ENCODE data around the gene FAM117B. TPM values are rescaled to one million over a fixed set of nuclear protein-coding genes. Genes with fewer than 3 reads are reported as not detected.

Gene FAM117B
- total RNA-seq, 1 experiment from 2014 or later: 24.0 TPM

- Mint-ChIP-seq H3K27ac (peak overlapping the region; percentile 29 to 92 (median 91)), H3K9me3 (no peaks in the 10 kb centered on the region), H3K4me1 (peaks cover 26 to 27% of the 10 kb centered on the region in 2 experiments), H3K4me3 (peak overlapping the region; percentile 92 to 96), H3K36me3 (ENCODE audit: insufficient read depth in 1 of 3, low read depth in 3 of 3) (peaks cover 0 to 4% (median 0%) of the 10 kb centered on the region in 3 experiments; a peak in 1 of 7 replicates), H3K27me3 (ENCODE audit: low read depth) (no peaks in the 10 kb centered on the region)
- Histone ChIP-seq H3K9me3 (ENCODE audit: control insufficient read depth, low read depth, low read length) (no peaks in the 10 kb centered on the region), H4K20me1 (ENCODE audit: control insufficient read depth, insufficient read depth, insufficient read length) (peaks cover 2% of the 10 kb centered on the region), H3K23ac (ENCODE audit: insufficient read length, low read depth, low read length) (no peak overlapping the region), H2AFZ (ENCODE audit: low read length) (no peak overlapping the region), H3K27ac (ENCODE audit: insufficient read length, low read depth, low read length) (peak overlapping the region; percentile 70), H3K79me2 (ENCODE audit: insufficient read depth, low read length) (peaks cover 3% of the 10 kb centered on the region; the same call in 1 of the 2 replicates), H3K4ac (ENCODE audit: low read depth, low read length) (no peak overlapping the region), H3K27me3 (ENCODE audit: insufficient read depth, low read length) (no peaks in the 10 kb centered on the region), H3K18ac (ENCODE audit: insufficient read length, low read depth, low read length) (peak overlapping the region; percentile 10), H3T11ph (ENCODE audit: low read length) (no peak overlapping the region), H2BK20ac (ENCODE audit: low read depth, low read length, poor library complexity, severe bottlenecking) (no peak overlapping the region), H3K14ac (ENCODE audit: insufficient read depth, low read length) (peak overlapping the region; percentile 97), H4K5ac (ENCODE audit: insufficient read length, low read depth, low read length) (peak overlapping the region; percentile 59), H3K23me2 (ENCODE audit: insufficient read length, low read depth, low read length, poor library complexity, severe bottlenecking) (peaks cover 4% of the 10 kb centered on the region), H3K79me1 (ENCODE audit: insufficient read depth, low read depth, low read length, poor library complexity, severe bottlenecking) (peaks cover 8% of the 10 kb centered on the region), H3K56ac (ENCODE audit: insufficient read length, low read depth, low read length) (peak overlapping the region; percentile 56), H4K91ac (ENCODE audit: insufficient read length, low read depth, low read length) (no peak overlapping the region), H2BK15ac (ENCODE audit: low read depth, low read length) (no peak overlapping the region), H3K9ac (ENCODE audit: extremely low read depth, insufficient read length, low read length) (peak overlapping the region; percentile 84), H4K8ac (replicated peaks; ENCODE audit: insufficient read length, low read depth, low read length) (no peak overlapping the region), H2BK5ac (ENCODE audit: insufficient read length, low read length) (no peak overlapping the region), H2BK120ac (ENCODE audit: low read depth, low read length, poor library complexity, severe bottlenecking) (no peak overlapping the region), H3K4me1 (ENCODE audit: insufficient read depth, low read length) (no peaks in the 10 kb centered on the region), H3K4me2 (ENCODE audit: insufficient read depth, insufficient read length, low read length) (peak overlapping the region; percentile 99), H2BK12ac (ENCODE audit: insufficient read length, low read depth, low read length) (no peak overlapping the region), H2AK5ac (ENCODE audit: insufficient read length, low read length) (no peak overlapping the region)
- WGBS (ENCODE audit: extremely low coverage, insufficient read length, low lambda C conversion rate): no CpG with 5 or more reads among the region's 92 CpGs
- TF ChIP-seq CTCF (conservative IDR thresholded peaks at IDR 0.05): no peak
- peak; percentile 88 for DNase-seq
These were observed 851 bp downstream of the FAM117B start for GRCh38 chr2:202635428-202636212.

Measured in H9 (cell line).